GM12878 (cell line): ENCODE measurements around the gene RAPGEF1. TPM values are rescaled to one million over a fixed set of nuclear protein-coding genes. Genes with fewer than 3 reads are reported as not detected.

Experiments
- CHD4 ChIP-seq: fragments of 200-600 bp; sonication (generic); IDR thresholded peaks from 2 replicates; pipeline ENCODE4 v1.6.1; 2016; ENCODE audit warnings: mild to moderate bottlenecking
- CREB1 ChIP-seq: IDR thresholded peaks from 2 replicates; pipeline ENCODE4 v1.6.1; 2012; ENCODE audit warnings: low read depth, mild to moderate bottlenecking, inconsistent platforms
- E2F4 ChIP-seq: IDR thresholded peaks from 2 replicates; pipeline ENCODE4 v1.6.1; 2012; ENCODE audit warnings: low read depth, low read length, improper control_type of control experiment
- EP300 ChIP-seq, 2 experiments: fragments of 150-350 bp in 1 of 2; IDR thresholded peaks; 2 replicates each; pipeline ENCODE4 v1.6.1; 2011 to 2012; ENCODE audit warnings: low read depth in 2 of 2, low read length in 2 of 2, borderline replicate concordance in 1 of 2, improper control_type of control experiment in 1 of 2, inconsistent platforms in 1 of 2; ENCODE audit not compliant: control insufficient read depth in 1 of 2
- FOXK2 ChIP-seq: fragments of 450-650 bp; IDR thresholded peaks from 2 replicates; pipeline ENCODE4 v1.6.1; 2017; ENCODE audit warnings: mild to moderate bottlenecking, moderate library complexity
- FOXM1 ChIP-seq: IDR thresholded peaks from 2 replicates; pipeline ENCODE4 v1.6.1; 2012; ENCODE audit warnings: low read depth, mild to moderate bottlenecking, inconsistent platforms, low read length, moderate library complexity
- HDAC2 ChIP-seq: fragments of 200-600 bp; sonication (generic); IDR thresholded peaks from 2 replicates; pipeline ENCODE4 v1.6.1; 2017
- LARP7 ChIP-seq: fragments of 450-650 bp; IDR thresholded peaks from 2 replicates; pipeline ENCODE4 v1.6.1; 2017; ENCODE audit warnings: mild to moderate bottlenecking
- MXI1 ChIP-seq: fragments of 150-350 bp; IDR thresholded peaks from 2 replicates; pipeline ENCODE4 v1.6.1; 2011; ENCODE audit warnings: low read depth, mild to moderate bottlenecking, inconsistent platforms, low read length, improper control_type of control experiment
- NR2C1 ChIP-seq: fragments of 450-650 bp; IDR thresholded peaks from 2 replicates; pipeline ENCODE4 v1.6.1; 2017; ENCODE audit warnings: antibody characterized with exemption, mild to moderate bottlenecking, moderate library complexity
- NR2F1 ChIP-seq: fragments of 450-650 bp; conservative IDR thresholded peaks from 2 replicates; pipeline ENCODE4 v1.6.1; 2017; ENCODE audit warnings: mild to moderate bottlenecking
- NRF1 ChIP-seq: conservative IDR thresholded peaks from 2 replicates; pipeline ENCODE4 v1.6.1; 2011; ENCODE audit warnings: mild to moderate bottlenecking, low read depth, low read length, improper control_type of control experiment
- POLR2AphosphoS5 ChIP-seq: IDR thresholded peaks from 2 replicates; pipeline ENCODE4 v1.6.1; 2011; ENCODE audit warnings: mild to moderate bottlenecking, low read length, inconsistent platforms
- RCOR1 ChIP-seq: conservative IDR thresholded peaks from 2 replicates; pipeline ENCODE4 v1.6.1; 2012; ENCODE audit warnings: low read depth, low read length, improper control_type of control experiment
- RFX5 ChIP-seq: IDR thresholded peaks from 2 replicates; pipeline ENCODE4 v1.6.1; 2011; ENCODE audit warnings: low read depth, low read length, improper control_type of control experiment
- SMAD1 ChIP-seq: fragments of 450-650 bp; IDR thresholded peaks from 2 replicates; pipeline ENCODE4 v1.6.1; 2018; ENCODE audit warnings: mild to moderate bottlenecking, low read depth; ENCODE audit not compliant: partially characterized antibody
- STAT1 ChIP-seq: fragments of 450-650 bp; conservative IDR thresholded peaks from 2 replicates; pipeline ENCODE4 v1.6.1; 2014; ENCODE audit warnings: antibody characterized with exemption, mild to moderate bottlenecking
- USF2 ChIP-seq: IDR thresholded peaks from 2 replicates; pipeline ENCODE4 v1.6.1; 2011; ENCODE audit warnings: low read depth, low read length, improper control_type of control experiment, borderline replicate concordance
- YBX1 ChIP-seq: fragments of 450-650 bp; IDR thresholded peaks from 2 replicates; pipeline ENCODE4 v1.6.1; 2016; ENCODE audit warnings: antibody characterized with exemption
- ZBTB11 ChIP-seq: fragments of 450-650 bp; formaldehyde crosslinking; IDR thresholded peaks from 2 replicates; pipeline ENCODE4 v1.5.0; 2022; ENCODE audit warnings: mild to moderate bottlenecking, missing genetic modification characterization
- ZNF687 ChIP-seq: fragments of 450-650 bp; IDR thresholded peaks from 2 replicates; pipeline ENCODE4 v1.6.1; 2017; ENCODE audit warnings: mild to moderate bottlenecking, moderate library complexity
- ZSCAN29 ChIP-seq: fragments of 450-650 bp; IDR thresholded peaks from 2 replicates; pipeline ENCODE4 v1.6.1; 2017; ENCODE audit warnings: mild to moderate bottlenecking, moderate library complexity
- ZZZ3 ChIP-seq: IDR thresholded peaks from 2 replicates; pipeline ENCODE4 v1.6.1; 2011; ENCODE audit warnings: low read depth; ENCODE audit not compliant: control insufficient read depth, insufficient read length
- polyA plus RNA-seq, 11 experiments: library from polyadenylated mRNA; depleted of rRNA in 4 of 11; unstranded in 6 of 11; stranded (reverse) in 5 of 11; fragments of >200 nt; fragmentation: Nextera tagmentation in 4 of 11; fragmentation: Illumina TruSeq in 1 of 11; extraction: Ambion mirVana in 4 of 11; extraction: Trizol in 1 of 11; gene quantifications; 1 replicate in 1 of 11; 2 replicates in 10 of 11; pipeline versions ENCODE4 v1.2.1 to v1.2.3, GENCODE V29; 2011 to 2016; ENCODE audit warnings: inconsistent platforms in 2 of 11, missing spikeins in 2 of 11, low read depth in 1 of 11
- total RNA-seq, 4 experiments: library from RNA; depleted of rRNA in 3 of 4; stranded (reverse); fragments of >200 nt in 3 of 4; fragmentation: Illumina TruSeq in 1 of 4; extraction: Trizol in 1 of 4; gene quantifications; 2 replicates each; pipeline versions ENCODE4 v1.2.1 to v1.2.3, GENCODE V29; 2013 to 2021

RAPGEF1 gene
- total and polyA plus RNA-seq, 10 of the 15 experiments (the other 5 are each of a cell fraction or from before 2014, with no cell fraction given), result 0.42 to 113 (median 45.9) TPM

- TF ChIP-seq E2F4, result no peak
- TF ChIP-seq FOXK2, result no peak
- no peak for TF ChIP-seq NRF1
- TF ChIP-seq CHD4, result no peak
- no peak for TF ChIP-seq ZBTB11 (CRISPR knock-in tag)
- no peak for TF ChIP-seq EP300 (IDR thresholded peaks at IDR 0.05; ENCODE audit: borderline replicate concordance in 1 of 2, control insufficient read depth in 1 of 2, low read depth in 2 of 2, low read length in 2 of 2)
- TF ChIP-seq YBX1, result no peak
- TF ChIP-seq SMAD1, result no peak
- no peak for TF ChIP-seq FOXM1
- TF ChIP-seq RCOR1, result no peak
- TF ChIP-seq ZZZ3, result no peak
- no peak for TF ChIP-seq STAT1
- TF ChIP-seq LARP7, result no peak
- TF ChIP-seq MXI1, result no peak
- no peak for TF ChIP-seq RFX5
- 0 out of 2 replicates have a peak, but pooled peaks have one; percentile 33 for TF ChIP-seq ZSCAN29
- no peak for TF ChIP-seq ZNF687
- no peak for TF ChIP-seq NR2C1
- no peak for TF ChIP-seq NR2F1
- TF ChIP-seq USF2, result no peak
- no peak for TF ChIP-seq CREB1
- TF ChIP-seq HDAC2, result no peak
- TF ChIP-seq POLR2AphosphoS5, result no peak
Observed at GRCh38 chr9:131739959-131740648, at the start of gene RAPGEF1 (continued).
